NB4 (cell line): ENCODE results near the gene MSI2.

ENCODE experiments used
- DNase-seq: peaks from one replicate; pipeline ENCODE4 v3.0.0; 2010; ENCODE audit warnings: low read depth
- H3K4me3 ChIP-seq: one replicate; pipeline ENCODE4 v1.5.1; 2011; ENCODE audit warnings: mild to moderate bottlenecking, low read depth, low read length, moderate library complexity
- MYC ChIP-seq: IDR thresholded peaks from 2 replicates; pipeline ENCODE4 v1.6.1; 2011; ENCODE audit warnings: low read depth, low read length
- POLR2A ChIP-seq: IDR thresholded peaks from 2 replicates; pipeline ENCODE4 v1.6.1; 2011; ENCODE audit warnings: mild to moderate bottlenecking; ENCODE audit not compliant: insufficient read length; ENCODE audit errors: extremely low read depth
- TF ChIP-seq, protein P1 (sequence below): IDR thresholded peaks from one replicate; pipeline ENCODE4 v1.5.1; 2012; ENCODE audit warnings: low read depth, low read length
- TF ChIP-seq, protein P2 (sequence below): IDR thresholded peaks from 2 replicates; pipeline ENCODE4 v1.6.1; 2011; ENCODE audit warnings: low read depth, low read length

Gene MSI2

DNA sequence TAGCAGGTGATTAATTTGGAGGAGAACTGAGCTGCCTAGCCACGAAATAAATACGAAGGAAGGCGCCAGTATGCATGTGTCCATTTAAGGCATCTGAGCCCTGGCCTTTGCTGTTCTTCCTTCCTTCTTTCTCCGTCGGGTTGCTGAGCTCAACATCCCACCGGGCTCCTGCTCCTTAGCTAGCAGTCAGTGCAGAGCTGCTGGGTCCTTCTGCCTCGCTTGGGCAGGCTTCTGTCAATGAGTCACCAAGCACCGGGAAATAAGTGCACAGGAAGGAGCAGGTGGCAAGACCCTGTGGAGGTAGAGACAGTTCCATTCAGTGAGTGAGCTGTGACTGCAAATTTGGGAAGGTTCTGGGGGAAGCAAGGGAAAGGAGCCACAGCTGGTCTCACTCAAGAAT, 368.1 kb downstream of the MSI2 start:
- H3K4me3 ChIP-seq: no peak overlapping the region
- TF ChIP-seq, protein P1, sequence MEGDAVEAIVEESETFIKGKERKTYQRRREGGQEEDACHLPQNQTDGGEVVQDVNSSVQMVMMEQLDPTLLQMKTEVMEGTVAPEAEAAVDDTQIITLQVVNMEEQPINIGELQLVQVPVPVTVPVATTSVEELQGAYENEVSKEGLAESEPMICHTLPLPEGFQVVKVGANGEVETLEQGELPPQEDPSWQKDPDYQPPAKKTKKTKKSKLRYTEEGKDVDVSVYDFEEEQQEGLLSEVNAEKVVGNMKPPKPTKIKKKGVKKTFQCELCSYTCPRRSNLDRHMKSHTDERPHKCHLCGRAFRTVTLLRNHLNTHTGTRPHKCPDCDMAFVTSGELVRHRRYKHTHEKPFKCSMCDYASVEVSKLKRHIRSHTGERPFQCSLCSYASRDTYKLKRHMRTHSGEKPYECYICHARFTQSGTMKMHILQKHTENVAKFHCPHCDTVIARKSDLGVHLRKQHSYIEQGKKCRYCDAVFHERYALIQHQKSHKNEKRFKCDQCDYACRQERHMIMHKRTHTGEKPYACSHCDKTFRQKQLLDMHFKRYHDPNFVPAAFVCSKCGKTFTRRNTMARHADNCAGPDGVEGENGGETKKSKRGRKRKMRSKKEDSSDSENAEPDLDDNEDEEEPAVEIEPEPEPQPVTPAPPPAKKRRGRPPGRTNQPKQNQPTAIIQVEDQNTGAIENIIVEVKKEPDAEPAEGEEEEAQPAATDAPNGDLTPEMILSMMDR: no peak
- TF ChIP-seq, protein P2, sequence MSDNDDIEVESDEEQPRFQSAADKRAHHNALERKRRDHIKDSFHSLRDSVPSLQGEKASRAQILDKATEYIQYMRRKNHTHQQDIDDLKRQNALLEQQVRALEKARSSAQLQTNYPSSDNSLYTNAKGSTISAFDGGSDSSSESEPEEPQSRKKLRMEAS: no peak
- no peak for TF ChIP-seq POLR2A
- no peak for DNase-seq

DNA sequence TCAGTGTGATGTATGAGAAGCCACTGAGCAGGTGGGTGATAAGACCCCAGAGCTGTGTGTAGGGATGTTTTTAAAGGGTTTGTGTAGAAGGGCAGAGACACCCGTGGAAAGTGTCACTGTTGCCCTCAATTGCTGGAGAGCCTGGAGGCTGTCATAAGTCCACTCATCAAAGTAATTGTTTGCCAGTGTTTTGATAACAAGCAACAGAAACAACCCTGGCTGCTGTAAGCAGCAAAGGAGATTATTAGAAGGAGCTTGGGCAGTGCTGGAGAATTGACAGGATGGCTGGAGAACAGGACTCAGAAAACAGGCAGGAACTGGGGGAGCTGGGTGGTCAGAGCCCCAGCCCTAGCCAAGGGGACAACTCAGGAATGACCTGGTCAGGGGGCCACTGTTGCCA, 369.2 kb downstream of the MSI2 start:
- H3K4me3 ChIP-seq: no peak overlapping the region
- TF ChIP-seq, protein P1: no peak
- TF ChIP-seq MYC: no peak
- TF ChIP-seq, protein P2: no peak

DNA sequence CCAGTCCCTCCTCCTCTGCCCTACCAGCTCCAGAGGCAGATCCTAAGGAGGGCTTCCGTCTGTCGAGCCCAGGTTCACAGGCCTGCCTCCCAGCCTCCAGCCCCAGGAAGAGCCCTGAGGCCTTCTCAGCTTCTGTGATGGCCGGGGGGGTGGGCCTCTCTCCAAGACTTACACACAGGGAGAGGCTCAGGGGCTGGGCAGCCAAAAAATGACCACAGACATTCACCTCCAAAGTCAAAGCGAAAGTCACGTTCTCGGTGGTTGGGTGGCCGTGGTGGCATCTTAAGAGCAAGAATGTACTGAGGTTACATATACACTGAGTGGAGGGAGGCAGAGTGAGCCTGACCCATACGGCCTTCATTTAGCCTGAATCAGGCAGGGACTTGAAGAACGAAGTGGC, 369.6 kb downstream of the MSI2 start:
- H3K4me3 ChIP-seq: no peak overlapping the region
- DNase-seq: no peak
- TF ChIP-seq, protein P2: no peak
- TF ChIP-seq, protein P1: no peak
- TF ChIP-seq MYC (no peak), POLR2A (no peak)

More for the DNA sequence above, 369.2 kb downstream of the MSI2 start:
- DNase-seq: no peak

DNA sequence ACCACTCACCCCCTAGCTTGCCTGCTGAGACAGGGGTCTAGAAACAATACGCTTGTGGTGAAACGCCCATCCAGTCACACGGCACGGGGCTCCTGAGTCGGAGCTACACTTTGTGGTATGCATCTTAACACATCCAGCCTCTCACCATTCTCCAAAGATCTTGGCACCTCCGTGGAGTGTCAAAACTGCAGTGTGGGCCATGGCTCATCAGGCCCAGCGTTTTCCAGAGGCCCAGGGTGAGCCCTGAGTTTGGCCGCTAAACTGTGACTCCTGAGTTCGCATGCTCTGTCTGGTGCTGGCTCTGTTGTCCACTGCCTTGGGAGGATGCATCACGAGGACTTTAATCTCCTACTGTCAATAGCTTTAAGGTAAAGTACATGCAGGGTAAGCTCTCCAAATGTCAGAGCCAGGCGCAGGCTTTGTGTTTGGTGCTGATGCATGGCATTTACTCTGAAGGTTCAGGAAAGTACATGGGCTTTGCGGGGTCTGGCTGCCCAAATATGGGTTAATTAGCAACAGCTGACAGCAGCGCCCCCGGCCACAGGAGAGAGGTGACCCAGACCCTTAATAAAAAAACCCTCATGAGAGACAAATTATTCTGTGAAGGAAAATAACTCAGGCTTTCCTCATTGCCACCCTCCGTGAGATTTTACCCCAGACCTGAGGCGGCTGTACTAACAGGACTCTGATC, 370.3 kb downstream of the MSI2 start:
- no peak overlapping the region for H3K4me3 ChIP-seq
- TF ChIP-seq, protein P2: no peak
- TF ChIP-seq POLR2A: no peak
- no peak for TF ChIP-seq MYC
- TF ChIP-seq, protein P1: no peak
- no peak for DNase-seq

DNA sequence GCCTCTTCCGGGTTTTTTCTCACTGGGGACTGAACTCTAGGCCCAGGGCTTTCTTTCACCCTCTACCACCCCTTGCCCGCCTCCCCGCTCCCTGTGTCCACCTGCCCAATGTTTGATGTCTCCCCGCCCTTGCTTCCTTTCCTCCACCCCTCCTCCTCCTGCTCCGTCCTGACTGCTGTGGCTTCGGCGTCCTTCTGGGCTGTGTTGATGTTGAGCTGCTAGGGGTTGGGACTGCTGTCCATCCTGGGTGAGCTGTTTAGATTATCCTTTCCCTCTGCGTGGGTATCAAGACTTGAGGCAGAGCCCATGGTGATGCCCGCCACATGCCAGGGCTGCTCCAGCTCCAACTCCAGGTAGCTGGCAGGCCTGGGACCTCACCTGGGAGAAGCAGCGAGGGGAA, 371.3 kb downstream of the MSI2 start:
- TF ChIP-seq MYC (no peak), POLR2A (no peak)
- TF ChIP-seq, protein P1: no peak
- TF ChIP-seq, protein P2: no peak
- no peak for DNase-seq
- H3K4me3 ChIP-seq: no peak overlapping the region

DNA sequence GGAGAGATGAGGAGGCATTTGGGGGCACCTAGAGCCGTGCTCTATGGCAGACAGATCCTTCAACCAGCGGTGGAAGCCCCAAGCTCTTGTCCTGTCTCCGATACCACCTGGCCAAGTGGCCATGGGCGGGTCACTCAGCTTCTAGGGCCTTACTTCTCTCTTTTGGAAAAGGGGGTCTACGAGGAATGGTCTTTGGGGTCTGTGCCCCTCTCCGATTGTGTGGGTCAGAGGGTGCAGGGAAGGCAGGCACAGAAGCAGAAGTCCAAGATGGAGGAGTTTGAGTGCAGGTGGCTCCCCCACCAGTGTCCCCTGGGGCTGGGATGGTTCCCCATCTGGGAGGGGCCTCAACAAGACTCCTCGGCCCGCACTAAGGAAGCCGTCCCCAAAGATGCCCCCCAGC, 372.1 kb downstream of the MSI2 start:
- no peak for DNase-seq
- H3K4me3 ChIP-seq: no peak overlapping the region
- TF ChIP-seq, protein P2: no peak
- TF ChIP-seq, protein P1: no peak
- TF ChIP-seq POLR2A (no peak), MYC (no peak)
